Measurements from ENCODE around the gene HSD17B8. TPM values are rescaled to one million over a fixed set of nuclear protein-coding genes. Genes with fewer than 3 reads are reported as not detected.

HSD17B8 gene
- total RNA-seq, 1 experiment from 2014 or later, result 7.4 TPM

GRCh38 chr6:33213989-33214335 is 9.5 kb downstream of the HSD17B8 start:
- Histone ChIP-seq H3K36me3 (ENCODE audit: control insufficient read depth, insufficient read depth, low read length) (no peaks in the 10 kb centered on the region), H3K4me3 (ENCODE audit: low read depth in 2 of 2, low read length in 2 of 2) (peak overlapping the region; percentile 51 to 57), H3K27ac (ENCODE audit: low read length) (peak overlapping the region; percentile 77), H3K9me3 (ENCODE audit: control insufficient read depth, insufficient read depth, low read depth, low read length) (no peaks in the 10 kb centered on the region), H3K4me1 (ENCODE audit: control insufficient read depth, insufficient read depth, low read length) (peaks cover 10% of the 10 kb centered on the region), H3K27me3 (ENCODE audit: control insufficient read depth, insufficient read depth, low read length) (no peaks in the 10 kb centered on the region)
- no peak for TF ChIP-seq CTCF (IDR thresholded peaks at IDR 0.05)
- TF ChIP-seq REST (IDR thresholded peaks at IDR 0.05; ENCODE audit: insufficient read depth in 1 of 2, low read depth in 2 of 2, low read length in 1 of 2), result no peak
- no peak for TF ChIP-seq SIN3A (IDR thresholded peaks at IDR 0.05; ENCODE audit: borderline replicate concordance, insufficient read depth, low read depth, low read length)
- TF ChIP-seq POLR2AphosphoS5 (IDR thresholded peaks at IDR 0.05; ENCODE audit: low read depth, low read length), result no peak
- TF ChIP-seq TCF7L2 (IDR thresholded peaks at IDR 0.05; ENCODE audit: low read depth, low read length), result no peak
- no peak for DNase-seq (ENCODE audit: low read depth, low spot score)
- no TSS peak for BruUV-seq (replicated peaks)
- ChIA-PET POLR2A (no interaction called here), CTCF (no interaction called here)
- in situ Hi-C loops (cut with HindIII; ENCODE audit: low pct_unique_long_range_greater_than_20kb, low sequenced_read_pairs) (no loop called here), intact Hi-C loops (cut with micrococcal nuclease; ENCODE audit: unreplicated experiment) (no loop called here)
- ATAC-seq, result peak; percentile 26

GRCh38 chr6:33215271-33216116 is 11.0 kb downstream of the HSD17B8 start:
- Histone ChIP-seq H3K9me3 (ENCODE audit: control insufficient read depth, insufficient read depth, low read depth, low read length) (no peaks in the 10 kb centered on the region), H3K4me1 (ENCODE audit: control insufficient read depth, insufficient read depth, low read length) (peaks cover 10% of the 10 kb centered on the region), H3K36me3 (ENCODE audit: control insufficient read depth, insufficient read depth, low read length) (no peaks in the 10 kb centered on the region), H3K27me3 (ENCODE audit: control insufficient read depth, insufficient read depth, low read length) (no peaks in the 10 kb centered on the region), H3K4me3 (ENCODE audit: low read depth in 2 of 2, low read length in 2 of 2) (no peak overlapping the region), H3K27ac (ENCODE audit: low read length) (no peak overlapping the region)
- intact Hi-C loops (cut with micrococcal nuclease; ENCODE audit: unreplicated experiment), result no loop called here
- ATAC-seq (no peak), DNase-seq (ENCODE audit: low read depth, low spot score) (no peak)
- no peak for TF ChIP-seq TCF7L2 (IDR thresholded peaks at IDR 0.05; ENCODE audit: low read depth, low read length)
- no peak for TF ChIP-seq REST (IDR thresholded peaks at IDR 0.05; ENCODE audit: insufficient read depth in 1 of 2, low read depth in 2 of 2, low read length in 1 of 2)
- TF ChIP-seq POLR2AphosphoS5 (IDR thresholded peaks at IDR 0.05; ENCODE audit: low read depth, low read length), result no peak
- TF ChIP-seq CTCF (IDR thresholded peaks at IDR 0.05), result no peak
- no peak for TF ChIP-seq SIN3A (IDR thresholded peaks at IDR 0.05; ENCODE audit: borderline replicate concordance, insufficient read depth, low read depth, low read length)
- no TSS peak for BruUV-seq (replicated peaks)
- POLR2A ChIA-PET, result interaction anchor here (0.9 kb wide), 1 partner anchor 12 kb away, joined by 3 read pairs; no protein-coding TSS in a partner anchor
- in situ Hi-C loops (cut with HindIII; ENCODE audit: low pct_unique_long_range_greater_than_20kb, low sequenced_read_pairs), result no loop called here
- CTCF ChIA-PET, result no interaction called here
